Measurements from ENCODE around the gene BCLAF1.
"Not testable (repeated sequence)": the region's sequence is repeated elsewhere in the genome, so short reads cannot be mapped to it uniquely, and the experiment has no call there.

The BCLAF1 gene

GRCh38 chr6:136324686-136325380 lies 35.2 kb upstream of the BCLAF1 start:
- H3K4me2 ChIP-seq (ENCODE audit: low read length), result no peak overlapping the region
- no peaks in the 10 kb centered on the region for H3K9me3 ChIP-seq (replicated peaks; ENCODE audit: low read length)
- H3K9ac ChIP-seq (ENCODE audit: low read depth, low read length), result no peak overlapping the region
- H3K36me3 ChIP-seq (ENCODE audit: insufficient read depth, low read length), result no peaks in the 10 kb centered on the region
- no peak overlapping the region for H3K4me3 ChIP-seq (ENCODE audit: low read length)
- H3K27me3 ChIP-seq (ENCODE audit: control insufficient read depth, insufficient read depth, low read length), result no peaks in the 10 kb centered on the region
- H3K4me1 ChIP-seq (ENCODE audit: control insufficient read depth, insufficient read depth, low read length), result no peaks in the 10 kb centered on the region

DNA sequence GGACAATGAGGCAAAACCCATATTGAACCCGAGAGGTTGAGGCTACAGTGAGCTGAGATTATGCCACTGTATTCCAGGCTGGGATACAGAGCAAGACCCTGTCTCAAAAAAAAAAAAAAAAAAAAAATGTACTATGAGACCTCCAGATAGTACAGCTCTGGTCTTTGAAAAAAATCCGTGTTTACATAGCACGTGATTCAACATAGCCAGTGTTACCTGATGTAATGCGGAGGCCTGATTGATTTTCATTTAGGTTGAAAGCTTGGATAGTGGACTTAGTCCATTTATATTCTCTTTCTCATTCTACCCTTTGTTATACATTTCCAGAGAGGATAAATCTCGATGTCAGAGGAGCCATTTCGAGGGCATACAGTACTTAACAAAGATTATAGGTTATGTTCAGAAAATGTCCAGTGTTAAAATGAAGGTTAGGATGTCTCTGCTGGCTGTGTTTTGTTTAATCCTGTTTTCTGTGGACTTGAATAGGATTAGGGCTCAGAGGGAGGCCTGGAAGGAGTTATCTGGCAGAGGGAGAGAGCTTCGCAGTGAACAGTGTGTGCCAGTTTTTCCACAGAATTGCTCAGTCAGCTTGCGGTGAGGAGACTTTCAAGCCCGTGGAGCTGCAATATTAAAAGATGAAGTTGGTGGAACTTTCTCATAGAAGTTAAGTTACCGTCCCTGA lies 33.9 kb upstream of the BCLAF1 start:
- no peak overlapping the region for H3K4me3 ChIP-seq (ENCODE audit: low read length)
- H3K36me3 ChIP-seq (ENCODE audit: insufficient read depth, low read length), result no peaks in the 10 kb centered on the region
- H3K4me2 ChIP-seq (ENCODE audit: low read length), result no peak overlapping the region
- H3K9me3 ChIP-seq (replicated peaks; ENCODE audit: low read length), result no peaks in the 10 kb centered on the region
- H3K4me1 ChIP-seq (ENCODE audit: control insufficient read depth, insufficient read depth, low read length), result no peaks in the 10 kb centered on the region
- no peak overlapping the region for H3K9ac ChIP-seq (ENCODE audit: low read depth, low read length)
- H3K27me3 ChIP-seq (ENCODE audit: control insufficient read depth, insufficient read depth, low read length), result no peaks in the 10 kb centered on the region

- Histone ChIP-seq H3K4me1 (ENCODE audit: control insufficient read depth, insufficient read depth, low read length) (no peaks in the 10 kb centered on the region), H3K4me2 (ENCODE audit: low read length) (no peak overlapping the region), H3K36me3 (ENCODE audit: insufficient read depth, low read length) (no peaks in the 10 kb centered on the region), H3K27me3 (ENCODE audit: control insufficient read depth, insufficient read depth, low read length) (no peaks in the 10 kb centered on the region), H3K9ac (ENCODE audit: low read depth, low read length) (no peak overlapping the region), H3K4me3 (ENCODE audit: low read length) (no peak overlapping the region), H3K9me3 (replicated peaks; ENCODE audit: low read length) (no peaks in the 10 kb centered on the region)
Measured at GRCh38 chr6:136319732-136320131, 30.1 kb upstream of the BCLAF1 start.

- peaks cover 3% of the 10 kb centered on the region for H3K27me3 ChIP-seq (ENCODE audit: control insufficient read depth, insufficient read depth, low read length)
- no peak overlapping the region for H3K4me2 ChIP-seq (ENCODE audit: low read length)
- no peak overlapping the region for H3K4me3 ChIP-seq (ENCODE audit: low read length)
- no peaks in the 10 kb centered on the region for H3K9me3 ChIP-seq (replicated peaks; ENCODE audit: low read length)
- H3K36me3 ChIP-seq (ENCODE audit: insufficient read depth, low read length), result no peaks in the 10 kb centered on the region
- H3K4me1 ChIP-seq (ENCODE audit: control insufficient read depth, insufficient read depth, low read length), result no peaks in the 10 kb centered on the region
- no peak overlapping the region for H3K9ac ChIP-seq (ENCODE audit: low read depth, low read length)
Measured at GRCh38 chr6:136318676-136319075, 29.0 kb upstream of the BCLAF1 start.

DNA sequence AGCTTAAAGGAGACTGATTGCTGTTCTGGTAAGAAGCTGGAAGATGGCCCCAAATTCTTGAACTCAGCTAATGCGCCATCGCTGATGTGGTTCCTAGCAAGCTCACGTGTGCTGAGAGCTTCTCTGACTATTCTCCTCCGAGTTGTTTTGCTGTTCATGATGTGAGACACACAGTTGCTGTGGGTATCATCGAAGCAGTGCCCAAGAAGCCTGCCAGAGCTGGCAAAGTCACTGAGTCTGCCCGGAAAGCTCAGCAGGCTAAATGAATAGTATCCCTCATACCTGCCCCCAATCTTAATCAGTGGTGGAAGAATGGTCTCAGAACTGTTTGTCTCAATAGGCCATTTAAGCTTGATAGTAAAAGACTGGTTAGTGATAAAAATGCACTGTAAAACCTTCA lies 28.3 kb upstream of the BCLAF1 start:
- Histone ChIP-seq H3K4me3 (ENCODE audit: low read length) (no peak overlapping the region), H3K9me3 (replicated peaks; ENCODE audit: low read length) (no peaks in the 10 kb centered on the region), H3K36me3 (ENCODE audit: insufficient read depth, low read length) (no peaks in the 10 kb centered on the region), H3K4me2 (ENCODE audit: low read length) (no peak overlapping the region), H3K4me1 (ENCODE audit: control insufficient read depth, insufficient read depth, low read length) (no peaks in the 10 kb centered on the region), H3K27me3 (ENCODE audit: control insufficient read depth, insufficient read depth, low read length) (peaks cover 3% of the 10 kb centered on the region), H3K9ac (ENCODE audit: low read depth, low read length) (no peak overlapping the region)

- Histone ChIP-seq H3K4me2 (ENCODE audit: low read length) (no peak overlapping the region), H3K9me3 (replicated peaks; ENCODE audit: low read length) (no peaks in the 10 kb centered on the region), H3K9ac (ENCODE audit: low read depth, low read length) (no peak overlapping the region), H3K27me3 (ENCODE audit: control insufficient read depth, insufficient read depth, low read length) (peaks cover 6% of the 10 kb centered on the region), H3K4me3 (ENCODE audit: low read length) (no peak overlapping the region), H3K4me1 (ENCODE audit: control insufficient read depth, insufficient read depth, low read length) (no peaks in the 10 kb centered on the region), H3K36me3 (ENCODE audit: insufficient read depth, low read length) (no peaks in the 10 kb centered on the region)
Measured at GRCh38 chr6:136317021-136317694, 27.5 kb upstream of the BCLAF1 start.

GRCh38 chr6:136315594-136315993 lies 25.9 kb upstream of the BCLAF1 start:
- no peaks in the 10 kb centered on the region for H3K36me3 ChIP-seq (ENCODE audit: insufficient read depth, low read length)
- H3K4me2 ChIP-seq (ENCODE audit: low read length), result no peak overlapping the region
- no peaks in the 10 kb centered on the region for H3K4me1 ChIP-seq (ENCODE audit: control insufficient read depth, insufficient read depth, low read length)
- H3K27me3 ChIP-seq (ENCODE audit: control insufficient read depth, insufficient read depth, low read length), result peaks cover 13% of the 10 kb centered on the region
- no peak overlapping the region for H3K4me3 ChIP-seq (ENCODE audit: low read length)
- H3K9me3 ChIP-seq (replicated peaks; ENCODE audit: low read length), result no peaks in the 10 kb centered on the region
- no peak overlapping the region for H3K9ac ChIP-seq (ENCODE audit: low read depth, low read length)

- peaks cover 13% of the 10 kb centered on the region for H3K27me3 ChIP-seq (ENCODE audit: control insufficient read depth, insufficient read depth, low read length)
- no peak overlapping the region for H3K4me2 ChIP-seq (ENCODE audit: low read length)
- H3K4me1 ChIP-seq (ENCODE audit: control insufficient read depth, insufficient read depth, low read length), result no peaks in the 10 kb centered on the region
- no peak overlapping the region for H3K4me3 ChIP-seq (ENCODE audit: low read length)
- no peaks in the 10 kb centered on the region for H3K9me3 ChIP-seq (replicated peaks; ENCODE audit: low read length)
- no peak overlapping the region for H3K9ac ChIP-seq (ENCODE audit: low read depth, low read length)
- H3K36me3 ChIP-seq (ENCODE audit: insufficient read depth, low read length), result no peaks in the 10 kb centered on the region
Measured at GRCh38 chr6:136312975-136313374, 23.3 kb upstream of the BCLAF1 start.

DNA sequence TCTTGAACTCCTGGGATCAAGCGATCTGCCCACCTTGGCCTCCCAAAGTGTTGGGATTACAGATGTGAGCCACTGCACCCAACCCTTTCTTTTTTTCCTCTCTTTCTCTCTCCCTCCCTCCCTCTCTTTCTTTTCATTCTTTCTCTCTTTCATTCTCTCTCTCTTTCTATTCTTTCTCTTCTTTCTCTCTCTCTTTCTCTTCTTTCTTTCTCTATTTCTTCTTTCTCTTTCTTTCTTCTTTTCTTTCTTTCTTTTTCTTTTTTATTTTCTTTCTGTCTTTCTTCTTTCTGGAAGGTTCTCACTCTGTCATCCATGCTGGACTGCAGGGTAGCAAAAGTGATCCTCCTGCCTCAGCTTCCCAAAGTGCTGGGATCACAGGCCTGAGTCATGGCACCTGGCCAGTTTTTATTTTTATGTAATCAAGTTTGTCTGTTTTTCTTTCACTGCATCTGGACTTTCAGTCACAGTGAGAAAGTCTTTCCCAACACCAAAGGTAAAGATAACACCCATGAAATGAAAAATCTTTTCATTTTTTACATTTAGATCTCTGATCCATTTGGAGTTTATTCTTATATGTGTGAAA lies 20.2 kb upstream of the BCLAF1 start:
- no peaks in the 10 kb centered on the region for H3K4me1 ChIP-seq (ENCODE audit: control insufficient read depth, insufficient read depth, low read length)
- H3K4me3 ChIP-seq (ENCODE audit: low read length), result no peak overlapping the region
- no peak overlapping the region for H3K9ac ChIP-seq (ENCODE audit: low read depth, low read length)
- no peak overlapping the region for H3K4me2 ChIP-seq (ENCODE audit: low read length)
- peaks cover 23% of the 10 kb centered on the region for H3K27me3 ChIP-seq (ENCODE audit: control insufficient read depth, insufficient read depth, low read length)
- no peaks in the 10 kb centered on the region for H3K36me3 ChIP-seq (ENCODE audit: insufficient read depth, low read length)
- no peaks in the 10 kb centered on the region for H3K9me3 ChIP-seq (replicated peaks; ENCODE audit: low read length)

GRCh38 chr6:136309171-136309570 lies 19.5 kb upstream of the BCLAF1 start:
- Histone ChIP-seq H3K9ac (ENCODE audit: low read depth, low read length) (no peak overlapping the region), H3K4me3 (ENCODE audit: low read length) (no peak overlapping the region), H3K27me3 (ENCODE audit: control insufficient read depth, insufficient read depth, low read length) (peaks cover 20% of the 10 kb centered on the region), H3K9me3 (replicated peaks; ENCODE audit: low read length) (no peaks in the 10 kb centered on the region), H3K36me3 (ENCODE audit: insufficient read depth, low read length) (no peaks in the 10 kb centered on the region), H3K4me2 (ENCODE audit: low read length) (no peak overlapping the region), H3K4me1 (ENCODE audit: control insufficient read depth, insufficient read depth, low read length) (no peaks in the 10 kb centered on the region)

DNA sequence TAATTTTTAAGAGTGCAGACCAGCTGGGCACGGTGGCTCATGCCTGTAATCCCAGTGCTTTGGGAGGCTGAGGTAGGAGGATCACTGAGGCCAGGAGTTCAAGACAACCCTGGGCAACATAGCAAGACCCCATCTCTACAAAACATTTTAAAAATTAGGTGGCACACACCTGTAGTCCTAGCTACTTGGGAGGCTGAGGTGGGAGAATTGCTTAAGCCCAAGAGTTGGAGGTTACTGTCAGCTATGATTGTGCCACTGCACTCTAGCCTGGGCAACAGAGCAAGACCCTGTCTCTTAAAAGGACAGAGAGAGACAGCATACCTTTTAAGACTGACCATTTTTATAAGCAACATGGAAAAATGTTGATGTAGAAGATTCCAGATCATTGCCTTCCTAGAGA lies 18.8 kb upstream of the BCLAF1 start:
- not testable (repeated sequence) for H3K4me2 ChIP-seq (ENCODE audit: low read length); H3K36me3 ChIP-seq (ENCODE audit: insufficient read depth, low read length); H3K9me3 ChIP-seq (replicated peaks; ENCODE audit: low read length); H3K4me1 ChIP-seq (ENCODE audit: control insufficient read depth, insufficient read depth, low read length); H3K4me3 ChIP-seq (ENCODE audit: low read length); H3K9ac ChIP-seq (ENCODE audit: low read depth, low read length)
- peaks cover 20% of the 10 kb centered on the region for H3K27me3 ChIP-seq (ENCODE audit: control insufficient read depth, insufficient read depth, low read length)

Data from skeletal muscle satellite cell (primary cell).